Activated naive CD4-positive, alpha-beta T cell treated with anti-CD3 and anti-CD28 coated beads for 36 hours (primary cell): Measurements from ENCODE around the gene SLC25A34. TPM values are rescaled to one million over a fixed set of nuclear protein-coding genes. Genes with fewer than 3 reads are reported as not detected.
A peak's percentile ranks its signal among the peaks of the same experiment; 100 is the strongest.

Experiments used
- CTCF ChIA-PET: fragments of 350-600 bp; sonication (Branson Sonifier 250); formaldehyde crosslinking; loops from one replicate; lab custom pipeline; 2021; ENCODE audit warnings: antibody characterized with exemption; lab: Charles Lee
- DNase-seq: peaks from one replicate; pipeline ENCODE4 v3.0.0-alpha.2; 2020
- H3K27ac Mint-ChIP-seq: one replicate; pipeline ENCODE4 v1.8.0; 2021; ENCODE audit warnings: mild to moderate bottlenecking, mixed read lengths
- H3K27me3 Mint-ChIP-seq: one replicate; pipeline ENCODE4 v1.8.0; 2021; ENCODE audit warnings: low read depth, mixed read lengths
- H3K36me3 Mint-ChIP-seq: one replicate; pipeline ENCODE4 v1.8.0; 2021; ENCODE audit warnings: low read depth, mixed read lengths
- H3K4me1 Mint-ChIP-seq: one replicate; pipeline ENCODE4 v1.8.0; 2021; ENCODE audit warnings: low read depth, mixed read lengths
- H3K4me3 Mint-ChIP-seq: one replicate; pipeline ENCODE4 v1.8.0; 2021; ENCODE audit warnings: mild to moderate bottlenecking, moderate library complexity, mixed read lengths
- H3K9me3 Mint-ChIP-seq: one replicate; pipeline ENCODE4 v1.8.0; 2021; ENCODE audit warnings: mixed read lengths
- intact Hi-C: fragments of 100-400 bp; cut with micrococcal nuclease; formaldehyde crosslinking; loops from one replicate; pipeline ENCODE4 v1.15.1; 2023
- total RNA-seq, 2 experiments: library from RNA; stranded (reverse); gene quantifications; one replicate each; pipeline ENCODE4 v1.2.3, GENCODE V29; 2021

Gene SLC25A34
- total RNA-seq, 2 experiments from 2014 or later: 0.43 to 0.74 TPM

GRCh38 chr1:15702722-15703550, 33.1 kb upstream of the SLC25A34 start:
- H3K36me3 Mint-ChIP-seq: peaks cover 9% of the 10 kb centered on the region
- no peak for DNase-seq
- CTCF ChIA-PET: no interaction called here
- no peak overlapping the region for H3K4me3 Mint-ChIP-seq
- no peaks in the 10 kb centered on the region for H3K9me3 Mint-ChIP-seq
- H3K4me1 Mint-ChIP-seq: peaks cover 33% of the 10 kb centered on the region
- H3K27ac Mint-ChIP-seq: no peak overlapping the region
- H3K27me3 Mint-ChIP-seq: no peaks in the 10 kb centered on the region
- intact Hi-C loops: no loop called here

- Mint-ChIP-seq H3K4me1 (peaks cover 31% of the 10 kb centered on the region), H3K36me3 (peaks cover 9% of the 10 kb centered on the region), H3K9me3 (no peaks in the 10 kb centered on the region), H3K27me3 (no peaks in the 10 kb centered on the region), H3K27ac (no peak overlapping the region), H3K4me3 (no peak overlapping the region)
- intact Hi-C loops: no loop called here
- CTCF ChIA-PET: no interaction called here
- DNase-seq: no peak
Observed at GRCh38 chr1:15703562-15703961, 32.5 kb upstream of the SLC25A34 start.

- intact Hi-C loops: no loop called here
- H3K27me3 Mint-ChIP-seq: no peaks in the 10 kb centered on the region
- H3K4me3 Mint-ChIP-seq: no peak overlapping the region
- peaks cover 6% of the 10 kb centered on the region for H3K36me3 Mint-ChIP-seq
- no peak for DNase-seq
- H3K4me1 Mint-ChIP-seq: peaks cover 30% of the 10 kb centered on the region
- H3K9me3 Mint-ChIP-seq: no peaks in the 10 kb centered on the region
- CTCF ChIA-PET: no interaction called here
- H3K27ac Mint-ChIP-seq: peak overlapping the region; percentile 39
Observed at GRCh38 chr1:15704526-15705183, 31.4 kb upstream of the SLC25A34 start.

GRCh38 chr1:15705184-15705566, 30.9 kb upstream of the SLC25A34 start:
- Mint-ChIP-seq H3K4me1 (peaks cover 30% of the 10 kb centered on the region), H3K27ac (no peak overlapping the region), H3K4me3 (no peak overlapping the region), H3K9me3 (no peaks in the 10 kb centered on the region), H3K36me3 (peaks cover 6% of the 10 kb centered on the region), H3K27me3 (no peaks in the 10 kb centered on the region)
- intact Hi-C loops: no loop called here
- CTCF ChIA-PET: no interaction called here
- DNase-seq: no peak

GRCh38 chr1:15706751-15707150, 29.3 kb upstream of the SLC25A34 start:
- intact Hi-C loops: no loop called here
- no peak for DNase-seq
- no peaks in the 10 kb centered on the region for H3K9me3 Mint-ChIP-seq
- H3K27me3 Mint-ChIP-seq: no peaks in the 10 kb centered on the region
- H3K4me3 Mint-ChIP-seq: no peak overlapping the region
- H3K27ac Mint-ChIP-seq: no peak overlapping the region
- peaks cover 6% of the 10 kb centered on the region for H3K36me3 Mint-ChIP-seq
- CTCF ChIA-PET: interaction anchor here (1.0 kb wide), 1 partner anchor 35 kb away, joined by 4 read pairs; no protein-coding TSS in a partner anchor
- H3K4me1 Mint-ChIP-seq: peaks cover 24% of the 10 kb centered on the region

- intact Hi-C loops: no loop called here
- CTCF ChIA-PET: interaction anchor here (1.0 kb wide), 1 partner anchor 34 kb away, joined by 4 read pairs; no protein-coding TSS in a partner anchor
- no peak for DNase-seq
- H3K4me3 Mint-ChIP-seq: no peak overlapping the region
- H3K27ac Mint-ChIP-seq: no peak overlapping the region
- H3K9me3 Mint-ChIP-seq: no peaks in the 10 kb centered on the region
- peaks cover 6% of the 10 kb centered on the region for H3K36me3 Mint-ChIP-seq
- H3K27me3 Mint-ChIP-seq: no peaks in the 10 kb centered on the region
- peaks cover 23% of the 10 kb centered on the region for H3K4me1 Mint-ChIP-seq
Observed at GRCh38 chr1:15707239-15707925, 28.7 kb upstream of the SLC25A34 start.

GRCh38 chr1:15708486-15709137, 27.4 kb upstream of the SLC25A34 start:
- CTCF ChIA-PET: interaction anchor here (1.0 kb wide), 1 partner anchor 107 kb away, joined by 3 read pairs; no protein-coding TSS in a partner anchor
- intact Hi-C loops: no loop called here
- peaks cover 6% of the 10 kb centered on the region for H3K36me3 Mint-ChIP-seq
- H3K9me3 Mint-ChIP-seq: no peaks in the 10 kb centered on the region
- H3K27me3 Mint-ChIP-seq: no peaks in the 10 kb centered on the region
- DNase-seq: no peak
- no peak overlapping the region for H3K4me3 Mint-ChIP-seq
- H3K27ac Mint-ChIP-seq: no peak overlapping the region
- peaks cover 23% of the 10 kb centered on the region for H3K4me1 Mint-ChIP-seq

- CTCF ChIA-PET: interaction anchor here (1.0 kb wide), 1 partner anchor 106 kb away, joined by 3 read pairs; no protein-coding TSS in a partner anchor
- no peaks in the 10 kb centered on the region for H3K27me3 Mint-ChIP-seq
- no peak for DNase-seq
- H3K9me3 Mint-ChIP-seq: no peaks in the 10 kb centered on the region
- H3K4me1 Mint-ChIP-seq: peaks cover 22% of the 10 kb centered on the region
- no peak overlapping the region for H3K27ac Mint-ChIP-seq
- H3K4me3 Mint-ChIP-seq: no peak overlapping the region
- intact Hi-C loops: no loop called here
- peaks cover 6% of the 10 kb centered on the region for H3K36me3 Mint-ChIP-seq
Observed at GRCh38 chr1:15709226-15709625, 26.8 kb upstream of the SLC25A34 start.

GRCh38 chr1:15712168-15712567, 23.9 kb upstream of the SLC25A34 start:
- Mint-ChIP-seq H3K4me3 (no peak overlapping the region), H3K36me3 (no peaks in the 10 kb centered on the region), H3K27me3 (no peaks in the 10 kb centered on the region), H3K9me3 (no peaks in the 10 kb centered on the region), H3K4me1 (peaks cover 11% of the 10 kb centered on the region), H3K27ac (no peak overlapping the region)
- intact Hi-C loops: no loop called here
- DNase-seq: no peak
- CTCF ChIA-PET: no interaction called here

- H3K36me3 Mint-ChIP-seq: peaks cover under 1% of the 10 kb centered on the region
- CTCF ChIA-PET: no interaction called here
- H3K4me3 Mint-ChIP-seq: no peak overlapping the region
- DNase-seq: no peak
- H3K9me3 Mint-ChIP-seq: no peaks in the 10 kb centered on the region
- intact Hi-C loops: no loop called here
- H3K27me3 Mint-ChIP-seq: no peaks in the 10 kb centered on the region
- H3K27ac Mint-ChIP-seq: no peak overlapping the region
- H3K4me1 Mint-ChIP-seq: peaks cover 4% of the 10 kb centered on the region
Observed at GRCh38 chr1:15714406-15715136, 21.5 kb upstream of the SLC25A34 start.

- Mint-ChIP-seq H3K9me3 (no peaks in the 10 kb centered on the region), H3K27me3 (no peaks in the 10 kb centered on the region), H3K4me3 (no peak overlapping the region), H3K36me3 (peaks cover 4% of the 10 kb centered on the region), H3K27ac (no peak overlapping the region), H3K4me1 (no peaks in the 10 kb centered on the region)
- no peak for DNase-seq
- CTCF ChIA-PET: interaction anchor here (0.7 kb wide), 1 partner anchor 283 kb away, joined by 4 read pairs; no protein-coding TSS in a partner anchor
- intact Hi-C loops: no loop called here
Observed at GRCh38 chr1:15717418-15718125, 18.5 kb upstream of the SLC25A34 start.
